Spleen (tissue), 7 donors: Measurements from ENCODE around the gene CPXM2.

Experiments used
- CTCF ChIP-seq, 11 experiments: fragments of 200-600 bp in 7 of 11; fragments of 450-650 bp in 4 of 11; sonication (generic) in 4 of 11; IDR thresholded peaks in 8 of 11; conservative IDR thresholded peaks in 3 of 11; 1 replicate in 7 of 11; 2 replicates in 4 of 11; pipeline versions ENCODE4 v1.4.0 to v1.8.0; 2016 to 2021; ENCODE audit warnings: antibody characterized with exemption in 11 of 11, inconsistent platforms in 4 of 11, mild to moderate bottlenecking in 1 of 11
- POLR2A ChIP-seq, 3 donors: fragments of 450-650 bp; IDR thresholded peaks; one replicate each; pipeline ENCODE4 v1.5.1; 2017; ENCODE audit warnings: antibody characterized with exemption in 3 of 3, mild to moderate bottlenecking in 1 of 3
- POLR2AphosphoS5 ChIP-seq, 3 donors: sonication (generic); formaldehyde crosslinking; IDR thresholded peaks; one replicate each; pipeline ENCODE4 v1.5.1; 2017; ENCODE audit warnings: antibody characterized with exemption in 3 of 3
- donor health status: DM: no; HTN: no; CAD: no; lungs with moderate emphysema.
- donor health status: DM: no; HTN: no; CAD: no.
- donor health status: DM: no; HTN: no; CAD: no.

DNA sequence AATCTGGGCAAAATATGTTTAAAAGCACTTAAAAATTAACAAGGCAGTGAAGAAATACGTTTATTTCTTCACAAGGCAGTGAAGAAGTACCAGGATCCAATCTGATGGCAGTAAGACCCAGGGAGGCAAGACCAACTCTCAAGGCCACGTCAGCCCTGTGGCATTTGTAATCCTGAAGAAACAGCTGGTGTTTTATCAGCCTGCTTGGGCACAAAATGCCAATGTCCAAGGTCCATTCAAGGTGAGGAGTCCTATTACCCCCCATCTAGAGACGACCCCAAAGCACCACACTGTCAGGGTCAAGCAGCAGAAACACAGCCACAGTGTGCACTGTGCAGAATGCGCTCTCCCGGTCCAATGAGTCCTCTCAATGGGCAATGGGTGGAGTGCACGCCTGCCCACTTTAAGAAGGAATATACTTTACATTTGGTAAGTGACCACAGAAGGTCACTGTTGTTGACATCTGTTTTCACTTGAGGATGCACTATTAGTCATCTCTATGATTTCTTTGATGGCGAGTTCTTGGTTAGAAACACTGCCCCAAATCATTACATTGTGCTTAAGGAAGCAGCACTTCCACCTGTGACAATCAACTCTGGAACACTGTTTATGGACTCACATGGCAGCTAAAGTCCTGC is 12.8 kb downstream of the CPXM2 start:
- TF ChIP-seq CTCF (IDR thresholded peaks at IDR 0.05 in 8 of 11, conservative IDR thresholded peaks at IDR 0.05 in 3 of 11) (no peak), POLR2AphosphoS5 (IDR thresholded peaks at IDR 0.05) (no peak), POLR2A (IDR thresholded peaks at IDR 0.05) (no peak)
